Measurements from ENCODE around the gene PCCA.
"Not testable (repeated sequence)": the region's sequence is repeated elsewhere in the genome, so short reads cannot be mapped to it uniquely, and the experiment has no call there.

Gene PCCA

DNA sequence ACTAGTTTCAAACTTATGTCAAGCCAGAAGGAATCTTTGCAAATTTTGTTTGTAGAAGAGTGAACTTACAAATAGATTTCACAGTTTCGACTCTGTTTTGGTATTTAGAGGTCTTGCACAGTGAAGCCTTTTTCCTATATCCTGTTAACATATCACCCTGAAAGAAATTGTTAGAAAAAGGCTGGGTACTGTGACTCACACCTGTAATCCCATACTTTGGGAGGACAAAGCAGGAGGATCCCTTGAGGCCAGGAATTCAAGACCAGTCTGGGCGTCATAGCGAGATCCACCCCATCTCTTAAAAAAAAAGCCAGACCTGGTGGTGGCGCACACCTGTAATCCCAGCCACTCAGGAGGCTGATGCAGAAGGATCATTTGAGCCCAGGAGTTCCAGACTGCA, 275.7 kb downstream of the PCCA start:
- no peak for DNase-seq

DNA sequence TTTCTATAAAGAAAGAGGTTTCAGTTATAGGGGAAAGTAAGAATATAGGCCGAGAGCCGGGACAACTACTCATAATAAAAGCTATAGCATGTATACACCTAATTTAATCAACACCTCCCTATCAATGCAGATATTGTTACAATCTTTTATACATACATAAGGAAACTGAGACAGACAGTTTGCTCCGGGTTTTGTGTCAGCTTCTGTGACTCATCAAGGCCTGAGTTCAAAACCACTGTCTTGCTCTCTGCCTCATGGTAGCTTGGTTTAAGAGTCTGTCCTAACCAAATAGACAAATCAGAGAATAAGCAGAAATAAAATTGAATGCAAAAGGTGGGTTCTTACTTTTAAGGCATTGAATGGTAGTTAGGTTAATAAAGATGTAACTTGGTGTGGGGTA, 276.8 kb downstream of the PCCA start:
- no peak for DNase-seq

- no peak for DNase-seq
Measured at GRCh38 chr13:100378533-100378932, 289.6 kb downstream of the PCCA start.

DNA sequence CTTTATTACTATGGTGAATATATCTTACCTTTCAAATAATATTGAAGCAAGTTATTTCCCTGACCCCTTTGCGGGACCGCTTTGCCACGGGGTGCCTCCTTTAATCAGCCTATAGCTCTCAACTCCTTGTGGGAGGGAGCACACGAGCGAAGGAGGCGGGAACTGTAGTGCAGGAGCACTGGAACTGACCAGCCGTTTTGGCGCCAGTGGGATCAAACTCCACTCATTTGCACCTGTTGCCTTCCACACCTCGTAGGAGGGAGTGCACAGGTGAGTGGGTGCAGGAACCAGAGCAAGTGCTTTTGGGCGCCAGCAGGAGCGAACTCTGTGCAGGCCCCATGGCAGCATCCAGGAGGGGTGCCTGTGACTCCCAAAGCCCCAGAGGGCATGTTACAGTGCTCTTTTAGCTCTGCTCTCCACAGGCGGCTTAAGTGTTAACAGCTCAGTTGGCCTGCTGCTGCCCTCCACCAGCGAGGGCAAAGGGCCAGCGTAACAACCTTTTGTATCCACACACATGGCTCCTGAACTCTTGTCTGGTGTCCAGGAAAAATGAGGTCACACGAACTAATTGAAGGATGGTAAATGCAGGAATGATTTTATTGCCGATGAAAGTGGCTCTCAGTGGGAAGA, 292.8 kb downstream of the PCCA start:
- no peak for DNase-seq

DNA sequence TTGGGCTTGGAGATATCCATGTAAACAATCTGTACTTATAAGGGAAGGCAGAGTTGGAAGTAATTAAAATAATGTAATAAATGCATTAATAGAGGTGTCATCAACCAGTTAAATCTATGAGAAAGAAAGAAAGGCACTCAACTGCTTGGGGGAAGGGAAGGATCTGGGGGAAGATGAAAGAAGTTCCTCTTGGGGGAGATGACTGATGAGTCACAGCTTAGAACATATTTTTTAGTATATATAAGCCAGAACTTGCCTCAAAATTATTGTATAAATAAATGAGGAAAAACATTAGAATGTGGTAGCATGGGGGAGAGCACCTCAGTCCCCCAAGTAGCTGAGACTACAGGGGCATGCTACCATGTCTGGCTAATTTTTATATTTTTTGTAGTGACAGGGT, 293.9 kb downstream of the PCCA start:
- DNase-seq: no peak

- DNase-seq: peak; percentile 37
Measured at GRCh38 chr13:100387416-100387815, 298.5 kb downstream of the PCCA start.

DNA sequence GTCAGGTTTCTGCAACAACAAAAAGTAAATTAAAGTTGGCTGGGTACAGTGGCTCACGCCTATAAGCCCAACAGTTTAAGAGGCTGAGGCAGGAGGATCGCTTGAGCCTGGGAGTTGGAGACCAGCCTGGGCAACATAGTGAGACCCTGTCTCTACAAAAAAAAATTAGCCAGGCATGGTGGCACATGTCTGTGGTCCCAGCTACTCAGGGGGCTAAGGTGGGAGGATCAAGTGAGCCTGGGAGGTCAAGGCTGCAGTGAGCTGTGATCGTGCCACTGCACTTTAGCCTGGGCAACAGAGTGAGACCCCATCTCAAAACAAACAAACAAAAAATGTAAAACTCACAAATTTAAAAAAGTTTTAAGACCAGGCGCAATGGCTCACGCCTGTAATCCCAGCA, 299.3 kb downstream of the PCCA start:
- not testable (repeated sequence) for DNase-seq

GRCh38 chr13:100388923-100389322, 300.0 kb downstream of the PCCA start:
- DNase-seq: no peak

- DNase-seq: no peak
Measured at GRCh38 chr13:100389617-100390016, 300.7 kb downstream of the PCCA start.

- peak; percentile 31 for DNase-seq
Measured at GRCh38 chr13:100392709-100393630, 304.1 kb downstream of the PCCA start.

DNA sequence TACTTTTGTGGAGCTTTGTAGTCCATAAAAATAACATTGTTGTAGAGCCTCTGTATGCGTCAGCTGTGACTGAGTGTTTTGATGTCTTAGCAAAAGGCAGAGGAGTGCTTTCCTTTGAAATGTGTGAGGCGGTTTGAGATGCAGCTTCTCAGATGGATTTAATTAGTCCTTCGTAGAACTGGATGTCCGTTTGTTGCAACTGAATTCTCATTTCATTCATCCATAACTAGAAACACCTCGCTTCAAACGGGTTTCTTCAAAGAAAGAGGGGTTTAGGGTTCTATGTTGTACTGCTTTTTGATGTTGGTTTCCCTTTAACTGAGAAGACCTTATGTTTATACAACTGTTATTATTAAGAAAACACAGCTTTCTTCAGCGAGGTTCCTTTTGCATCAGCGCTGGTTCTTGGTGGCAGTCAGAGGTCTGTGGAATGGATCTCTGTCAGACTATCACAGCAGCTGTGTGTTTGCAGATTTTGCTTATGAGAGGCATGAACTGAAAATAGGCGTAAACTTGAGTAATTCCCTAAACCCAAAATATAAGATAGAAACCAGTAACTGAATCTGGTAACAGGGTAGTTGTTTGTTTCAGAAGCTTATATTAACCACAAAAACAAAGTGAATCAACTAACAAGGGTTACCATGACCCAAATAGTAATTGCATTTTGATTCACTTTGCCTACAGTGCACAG, 305.3 kb downstream of the PCCA start:
- DNase-seq: no peak

GRCh38 chr13:100395698-100396373, 306.9 kb downstream of the PCCA start:
- DNase-seq: no peak

- DNase-seq: no peak
Measured at GRCh38 chr13:100396776-100397175, 307.9 kb downstream of the PCCA start.

- no peak for DNase-seq
Measured at GRCh38 chr13:100397627-100398026, 308.7 kb downstream of the PCCA start.

- no peak for DNase-seq
Measured at GRCh38 chr13:100398360-100398759, 309.5 kb downstream of the PCCA start.

- peak; percentile 93 for DNase-seq
Measured at GRCh38 chr13:100399455-100399854, 310.6 kb downstream of the PCCA start.

- no peak for DNase-seq
Measured at GRCh38 chr13:100403675-100404074, 314.8 kb downstream of the PCCA start.

- DNase-seq: no peak
Measured at GRCh38 chr13:100409132-100409531, 320.2 kb downstream of the PCCA start.

DNA sequence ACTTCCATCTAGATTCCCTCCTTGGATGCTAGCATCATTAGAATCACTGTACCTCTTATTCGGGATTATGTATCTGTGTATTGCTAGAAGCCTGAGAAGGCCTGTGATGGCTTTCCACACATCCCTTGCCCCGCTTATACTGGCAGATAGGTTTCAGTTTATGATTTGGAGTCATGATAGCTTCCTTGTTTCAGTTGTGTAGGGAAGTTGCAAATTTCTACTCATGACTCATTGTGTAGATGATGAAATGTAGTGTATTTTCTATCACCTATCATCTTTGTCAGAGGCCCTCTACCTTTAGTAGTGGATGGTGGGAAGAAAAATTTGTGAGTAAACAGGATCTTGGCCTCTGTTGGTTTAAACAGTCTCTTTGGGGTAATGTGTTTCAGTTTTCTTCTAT, 334.5 kb downstream of the PCCA start:
- DNase-seq: no peak

GRCh38 chr13:100428986-100429385, 340.1 kb downstream of the PCCA start:
- no peak for DNase-seq

DNA sequence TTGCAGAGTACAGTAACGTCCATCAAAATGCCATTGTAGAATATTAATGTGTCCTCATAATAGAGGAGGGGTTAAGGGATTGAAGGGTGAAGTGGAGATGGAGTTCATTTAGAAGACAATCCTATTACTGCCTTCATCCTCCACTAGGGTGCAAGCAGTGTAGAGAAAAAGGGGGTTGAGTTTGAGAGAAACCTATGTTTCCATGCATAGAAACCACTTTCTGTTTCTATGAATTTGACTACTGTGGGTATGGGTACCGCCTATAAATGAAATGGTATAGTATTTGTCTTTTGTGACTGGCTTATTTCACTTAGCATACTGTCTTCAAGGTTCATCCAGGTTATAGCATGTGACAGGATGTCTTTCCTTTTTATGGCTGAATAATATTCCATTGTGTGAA, 343.7 kb downstream of the PCCA start:
- DNase-seq: no peak

GRCh38 chr13:100433475-100433874, 344.6 kb downstream of the PCCA start:
- no peak for DNase-seq

Data from NCI-H146 (cell line).